K562 (cell line): ENCODE data around the gene TGFB1I1. TPM values are rescaled to one million over a fixed set of nuclear protein-coding genes. Genes with fewer than 3 reads are reported as not detected.

Experiments used
- ATAC-seq: fragments of 200-7000 bp; cut with Tn5 transposase; 3 replicates; pipeline ENCODE4 v1.9.1; 2020; ENCODE audit warnings: moderate library complexity
- BruUV-seq: library from RNA; stranded (reverse); fragments of 400-500 nt; replicated peaks from 2 replicates; lab custom pipeline; 2021; lab: Mats Ljungman, UMichigan
- CTCF ChIA-PET: fragments of 300-600 bp; formaldehyde crosslinking; extraction: SDS; loops from one replicate; lab custom pipeline; 2021; ENCODE audit warnings: low intra/inter-chr PET ratio; lab: Yijun Ruan, JAX
- POLR2A ChIA-PET: fragments of 300-600, 350-650 bp; sonication (Branson Sonifier 250); formaldehyde crosslinking; extraction: SDS; loops from one replicate; lab custom pipeline; 2021; ENCODE audit warnings: antibody characterized with exemption, inconsistent platforms; lab: Yijun Ruan, JAX
- DNase-seq, 4 experiments: peaks; one replicate each; pipeline versions ENCODE4 v3.0.0 to v3.0.0-alpha.2; 2011 to 2018; ENCODE audit warnings: low spot score in 3 of 4, mixed read lengths in 3 of 4; ENCODE audit errors: extremely low read depth in 1 of 4
- FAIRE-seq: peaks from 2 replicates; lab custom pipeline; 2011; peaks lifted over from hg19 to GRCh38; lab: Jason Lieb, UNC
- H2AFZ ChIP-seq: 2 replicates; pipeline ENCODE4 v1.6.0; 2011; ENCODE audit warnings: low read depth, low read length, control low read depth, inconsistent platforms
- H3K27ac ChIP-seq: fragments of 200-600 bp; 3 replicates; pipeline ENCODE4 v1.8.0; 2011; ENCODE audit warnings: low read depth, mild to moderate bottlenecking, control low read depth, inconsistent platforms, low read length, moderate library complexity, mixed read lengths; ENCODE audit errors: extremely low read depth
- H3K27me3 ChIP-seq, 2 experiments: fragments of 300-600 bp in 1 of 2; 2 replicates in 1 of 2; 3 replicates in 1 of 2; pipeline versions ENCODE4 v1.6.0 to v1.8.0; 2011; ENCODE audit warnings: inconsistent platforms in 2 of 2, low read length in 2 of 2, mild to moderate bottlenecking in 1 of 2, mixed read lengths in 1 of 2, moderate library complexity in 1 of 2; ENCODE audit not compliant: control insufficient read depth in 2 of 2, insufficient read depth in 2 of 2
- H3K36me3 ChIP-seq: fragments of 300-600 bp; 3 replicates; pipeline ENCODE4 v1.8.0; 2011; ENCODE audit warnings: mild to moderate bottlenecking, low read length, inconsistent platforms; ENCODE audit not compliant: control insufficient read depth, insufficient read depth
- H3K4me1 ChIP-seq, 2 experiments: fragments of 200-600 bp in 1 of 2; replicated peaks in 1 of 2; 2 replicates in 1 of 2; 3 replicates in 1 of 2; pipeline versions ENCODE4 v1.5.1 to v1.8.0; 2011; ENCODE audit warnings: inconsistent platforms in 2 of 2, low read length in 2 of 2, mild to moderate bottlenecking in 1 of 2, mixed read lengths in 1 of 2, moderate library complexity in 1 of 2; ENCODE audit not compliant: control insufficient read depth in 2 of 2, insufficient read depth in 2 of 2
- H3K4me2 ChIP-seq: 2 replicates; pipeline ENCODE4 v1.6.1; 2011; ENCODE audit warnings: low read length, control low read depth, inconsistent platforms, mixed read lengths; ENCODE audit not compliant: insufficient read depth
- H3K4me3 ChIP-seq: fragments of 200-600 bp; sonication (generic), shearing (Covaris generic); 2 replicates; pipeline ENCODE4 v1.5.1; 2016; ENCODE audit warnings: control low read depth, inconsistent platforms
- H3K79me2 ChIP-seq: fragments of 200-600 bp; 3 replicates; pipeline ENCODE4 v1.8.0; 2011; ENCODE audit warnings: low read length, inconsistent platforms; ENCODE audit not compliant: control insufficient read depth, insufficient read depth
- H3K9ac ChIP-seq, 2 experiments: 2 replicates each; pipeline versions ENCODE4 v1.6.0 to v1.6.1; 2011; ENCODE audit warnings: low read depth in 2 of 2, low read length in 2 of 2, control low read depth in 1 of 2, inconsistent platforms in 1 of 2, mild to moderate bottlenecking in 1 of 2, mixed read lengths in 1 of 2; ENCODE audit not compliant: insufficient read depth in 1 of 2
- H3K9me1 ChIP-seq: one replicate; pipeline ENCODE4 v1.6.0; 2011; ENCODE audit warnings: inconsistent platforms, mild to moderate bottlenecking, low read length, moderate library complexity; ENCODE audit not compliant: control insufficient read depth, insufficient read depth
- H3K9me3 ChIP-seq: replicated peaks from 2 replicates; pipeline ENCODE4 v1.5.1; 2011; ENCODE audit warnings: low read depth, low read length, inconsistent platforms; ENCODE audit not compliant: control insufficient read depth, insufficient read depth
- H4K20me1 ChIP-seq: replicated peaks from 2 replicates; pipeline ENCODE4 v1.6.1; 2011; ENCODE audit warnings: low read length, inconsistent platforms, mixed read lengths; ENCODE audit not compliant: control insufficient read depth, insufficient read depth
- BRD4 ChIP-seq: fragments of 200-600 bp; sonication (generic); IDR thresholded peaks from 2 replicates; pipeline ENCODE4 v1.6.1; 2017; ENCODE audit warnings: inconsistent platforms
- CBFA2T2 ChIP-seq: fragments of 450-650 bp; conservative IDR thresholded peaks from 2 replicates; pipeline ENCODE4 v1.6.1; 2017; ENCODE audit warnings: mild to moderate bottlenecking
- CTCF ChIP-seq, 3 experiments: IDR thresholded peaks in 2 of 3; conservative IDR thresholded peaks in 1 of 3; 2 replicates each; pipeline ENCODE4 v1.5.1; 2011 to 2012; ENCODE audit warnings: low read length in 3 of 3, mild to moderate bottlenecking in 3 of 3, control low read depth in 2 of 3, improper control_type of control experiment in 1 of 3, inconsistent platforms in 1 of 3, low read depth in 1 of 3, mixed read lengths in 1 of 3, moderate library complexity in 1 of 3; ENCODE audit not compliant: insufficient read depth in 2 of 3
- DPF2 ChIP-seq: fragments of 450-650 bp; IDR thresholded peaks from 2 replicates; pipeline ENCODE4 v1.6.1; 2016
- GATAD2A ChIP-seq: fragments of 450-650 bp; IDR thresholded peaks from 2 replicates; pipeline ENCODE4 v1.6.1; 2017
- L3MBTL2 ChIP-seq: fragments of 450-650 bp; IDR thresholded peaks from 2 replicates; pipeline ENCODE4 v1.6.1; 2016; ENCODE audit warnings: mild to moderate bottlenecking, moderate library complexity
- SMARCA4 ChIP-seq: fragments of 450-650 bp; IDR thresholded peaks from 2 replicates; pipeline ENCODE4 v1.6.1; 2016
- UBTF ChIP-seq, 2 experiments: IDR thresholded peaks; 2 replicates each; pipeline ENCODE4 v1.6.1; 2012; ENCODE audit warnings: improper control_type of control experiment in 2 of 2, low read depth in 2 of 2, low read length in 2 of 2, borderline replicate concordance in 1 of 2
- ZBTB12 ChIP-seq: fragments of 250-450 bp; sonication (Bioruptor Pico); IDR thresholded peaks from 2 replicates; pipeline ENCODE4 v1.4.0; 2020
- ZBTB9 ChIP-seq: fragments of 450-650 bp; formaldehyde crosslinking; IDR thresholded peaks from 2 replicates; pipeline ENCODE4 v1.4.0; 2020; ENCODE audit warnings: mild to moderate bottlenecking, moderate library complexity
- ZNF175 ChIP-seq: fragments of 200-800 bp; sonication (Bioruptor generic); IDR thresholded peaks from 2 replicates; pipeline ENCODE4 v1.6.1; 2016; ENCODE audit warnings: low read depth, mild to moderate bottlenecking, missing genetic modification characterization, missing compliant biosample characterization
- ZNF217 ChIP-seq: sonication (generic); formaldehyde crosslinking; IDR thresholded peaks from 2 replicates; pipeline ENCODE4 v1.8.0; 2022; ENCODE audit warnings: mild to moderate bottlenecking, missing genetic modification reagents
- ZNF316 ChIP-seq: fragments of 450-650 bp; IDR thresholded peaks from 2 replicates; pipeline ENCODE4 v1.6.1; 2016
- WGBS: fragments of 100-300 bp; shearing (Covaris generic); methylation state at CpG from one replicate; pipeline ENCODE4 v1.1.6; 2016; ENCODE audit warnings: low coverage, mixed read lengths; ENCODE audit not compliant: insufficient coverage; ENCODE audit errors: missing lambda C conversion rate; 5-methylcytosine and 5-hydroxymethylcytosine counted together
- in situ Hi-C: fragments of 300-500 bp; cut with MboI; formaldehyde crosslinking; loops from 4 replicates; pipeline ENCODE4 v1.15.0; 2018; ENCODE audit warnings: inconsistent platforms, mixed read lengths
- intact Hi-C: fragments of 100-400 bp; cut with micrococcal nuclease; formaldehyde crosslinking; loops from 2 replicates; pipeline ENCODE4 v1.14.2; 2022
- polyA plus RNA-seq, 8 experiments: library from polyadenylated mRNA; depleted of rRNA in 4 of 8; stranded (reverse) in 5 of 8; unstranded in 3 of 8; fragments of >200 nt; fragmentation: Nextera tagmentation in 2 of 8; fragmentation: Illumina TruSeq in 1 of 8; extraction: Ambion mirVana in 2 of 8; extraction: Trizol in 1 of 8; gene quantifications; 2 replicates each; pipeline versions ENCODE4 v1.2.1 to v1.2.3, GENCODE V29; 2011 to 2014; ENCODE audit warnings: inconsistent platforms in 1 of 8, missing spikeins in 1 of 8
- total RNA-seq, 7 experiments: library from RNA; depleted of rRNA in 6 of 7; stranded (reverse); fragments of >200 nt in 6 of 7; fragmentation: Illumina TruSeq in 2 of 7; extraction: Trizol in 2 of 7; gene quantifications; 2 replicates each; pipeline versions ENCODE4 v1.2.1 to v1.2.3, GENCODE V29; 2011 to 2021; ENCODE audit warnings: low replicate concordance in 1 of 7

The TGFB1I1 gene
- total and polyA plus RNA-seq, 9 of the 15 experiments (the other 6 are each of a cell fraction or from before 2014, with no cell fraction given) = 0.04 to 0.91 (median 0.19) TPM

GRCh38 chr16:31451681-31452351, 20.1 kb upstream of the TGFB1I1 start:
- FAIRE-seq = peak; percentile 63
- peak; percentile 62 to 84 (median 67) for DNase-seq
- Histone ChIP-seq H2AFZ (peak overlapping the region; percentile 59; the same call in 1 of the 2 replicates), H3K36me3 (peaks cover 15% of the 10 kb centered on the region; the same call in 1 of the 3 replicates), H3K9ac (peak overlapping the region in 1 of 2 experiments; percentile 62; a peak in 1 of 4 replicates), H3K79me2 (peaks cover 27% of the 10 kb centered on the region), H4K20me1 (no peaks in the 10 kb centered on the region; the same call in 1 of the 2 replicates), H3K27ac (no peak overlapping the region), H3K9me1 (no peaks in the 10 kb centered on the region), H3K4me3 (no peak overlapping the region), H3K4me2 (peak overlapping the region; percentile 40), H3K27me3 (no peaks in the 10 kb centered on the region), H3K4me1 (peaks cover 48 to 49% of the 10 kb centered on the region in 2 experiments), H3K9me3 (no peaks in the 10 kb centered on the region)
- WGBS = 32% methylated on average over 11 of the region's 11 CpGs
- peak; percentile 80 for ATAC-seq
- in situ Hi-C loops (loop anchor here (10.0 kb wide), 1 partner anchor 243 kb away; no protein-coding TSS in a partner anchor), intact Hi-C loops (loop anchor here (2.0 to 10.0 kb wide), 4 partner anchors 50 to 497 kb away; partner anchors contain the start of gene SETD1A)
- BruUV-seq = no TSS peak
- ChIA-PET CTCF (interaction anchor here (0.7 kb wide), 1 partner anchor 245 kb away, joined by 3 read pairs; no protein-coding TSS in a partner anchor), POLR2A (interaction anchor here (0.6 to 1.9 kb wide), 9 partner anchors 9 to 677 kb away, joined by 3 to 10 read pairs (median 3); partner anchors contain the start of gene ZNF843)
- TF ChIP-seq UBTF (IDR thresholded peaks at IDR 0.05; ENCODE audit: borderline replicate concordance in 1 of 2, low read depth in 2 of 2, low read length in 2 of 2) (0 out of 4 replicates have a peak, but pooled peaks of 1 of the 2 experiments have one; percentile 44), ZNF217 (no peak), ZBTB9 (CRISPR knock-in tag) (peak; percentile 36; the same call in 1 of the 2 replicates), CTCF (IDR thresholded peaks at IDR 0.05 in 2 of 3, conservative IDR thresholded peaks at IDR 0.05 in 1 of 3; ENCODE audit: insufficient read depth in 2 of 3, low read depth in 1 of 3, low read length in 3 of 3) (peak; percentile 80 to 92 (median 83)), GATAD2A (0 out of 2 replicates have a peak, but pooled peaks have one; percentile 34), ZBTB12 (no peak), SMARCA4 (no peak), L3MBTL2 (peak; percentile 37), BRD4 (no peak), DPF2 (peak; percentile 64; the same call in 1 of the 2 replicates), ZNF175 (no peak), ZNF316 (no peak), CBFA2T2 (0 out of 2 replicates have a peak, but pooled peaks have one; percentile 8)
